WTC11 (cell line): Measurements from ENCODE around the gene ITIH5. TPM values are rescaled to one million over a fixed set of nuclear protein-coding genes. Genes with fewer than 3 reads are reported as not detected.
A peak's percentile ranks its signal among the peaks of the same experiment; 100 is the strongest.

Experiments
- ATAC-seq: fragments of 200-7000 bp; cut with Tn5 transposase; 2 replicates; pipeline ENCODE4 v1.10.0; 2021; ENCODE audit warnings: mild to moderate bottlenecking, moderate library complexity
- CTCF ChIA-PET: fragments of 300-600 bp; sonication (Branson Sonifier 250); formaldehyde crosslinking; loops from one replicate; lab custom pipeline; 2021; ENCODE audit warnings: antibody characterized with exemption; lab: Charles Lee
- POLR2A ChIA-PET: fragments of 350-600 bp; sonication (Branson Sonifier 250); formaldehyde crosslinking; loops from one replicate; lab custom pipeline; 2021; ENCODE audit warnings: antibody characterized with exemption; lab: Charles Lee
- DNase-seq: peaks from one replicate; pipeline ENCODE4 v3.0.0; 2021; ENCODE audit warnings: low spot score
- H3K27ac Mint-ChIP-seq: 2 replicates; pipeline ENCODE4 v1.8.0; 2021; ENCODE audit warnings: mixed read lengths
- H3K27me3 Mint-ChIP-seq: 2 replicates; pipeline ENCODE4 v1.8.0; 2021; ENCODE audit warnings: low read depth, mild to moderate bottlenecking, moderate library complexity, mixed read lengths
- H3K36me3 Mint-ChIP-seq: 2 replicates; pipeline ENCODE4 v1.8.0; 2021; ENCODE audit warnings: mixed read lengths
- H3K4me1 Mint-ChIP-seq: 2 replicates; pipeline ENCODE4 v1.8.0; 2022; ENCODE audit warnings: mixed read lengths
- H3K4me3 Mint-ChIP-seq: 2 replicates; pipeline ENCODE4 v1.8.0; 2021; ENCODE audit warnings: mild to moderate bottlenecking, moderate library complexity, mixed read lengths
- H3K9me3 Mint-ChIP-seq: 2 replicates; pipeline ENCODE4 v1.8.0; 2021; ENCODE audit warnings: mixed read lengths
- AR ChIP-seq: fragments of 250-450 bp; sonication (Bioruptor Pico); IDR thresholded peaks from 2 replicates; pipeline ENCODE4 v1.9.0; 2021; ENCODE audit warnings: mild to moderate bottlenecking
- ARID4B ChIP-seq: sonication (generic); formaldehyde crosslinking; IDR thresholded peaks from 2 replicates; pipeline ENCODE4 v1.8.0; 2023; ENCODE audit warnings: missing genetic modification reagents, mild to moderate bottlenecking, borderline replicate concordance
- ATF6 ChIP-seq: sonication (generic); formaldehyde crosslinking; IDR thresholded peaks from 2 replicates; pipeline ENCODE4 v1.8.1; 2023; ENCODE audit warnings: mild to moderate bottlenecking, missing genetic modification reagents
- CREB1 ChIP-seq: sonication (generic); formaldehyde crosslinking; IDR thresholded peaks from 2 replicates; pipeline ENCODE4 v1.8.0; 2023; ENCODE audit warnings: mild to moderate bottlenecking, missing genetic modification reagents
- CREM ChIP-seq: sonication (generic); formaldehyde crosslinking; IDR thresholded peaks from 2 replicates; pipeline ENCODE4 v1.8.1; 2022; ENCODE audit warnings: mild to moderate bottlenecking, missing genetic modification reagents, moderate library complexity
- E2F1 ChIP-seq: sonication (generic); formaldehyde crosslinking; IDR thresholded peaks from 2 replicates; pipeline ENCODE4 v1.8.0; 2022; ENCODE audit warnings: mild to moderate bottlenecking, missing genetic modification reagents
- E2F5 ChIP-seq: sonication (generic); formaldehyde crosslinking; IDR thresholded peaks from 2 replicates; pipeline ENCODE4 v1.8.1; 2022; ENCODE audit warnings: mild to moderate bottlenecking, moderate library complexity, missing genetic modification reagents
- FOXJ3 ChIP-seq: sonication (generic); formaldehyde crosslinking; IDR thresholded peaks from 2 replicates; pipeline ENCODE4 v1.9.0; 2021; ENCODE audit warnings: missing genetic modification reagents, mild to moderate bottlenecking, borderline replicate concordance
- FOXK1 ChIP-seq: sonication (generic); formaldehyde crosslinking; IDR thresholded peaks from 2 replicates; pipeline ENCODE4 v1.8.0; 2022; ENCODE audit warnings: mild to moderate bottlenecking, moderate library complexity, missing genetic modification reagents
- GTF2I ChIP-seq: fragments of 250-450 bp; sonication (Bioruptor Pico); conservative IDR thresholded peaks from 2 replicates; pipeline ENCODE4 v1.4.0; 2021; ENCODE audit warnings: mild to moderate bottlenecking
- HMGA2 ChIP-seq: fragments of 250-450 bp; sonication (Bioruptor Pico); IDR thresholded peaks from 2 replicates; pipeline ENCODE4 v1.4.0; 2021; ENCODE audit warnings: mild to moderate bottlenecking, moderate library complexity
- IRF2 ChIP-seq: sonication (generic); formaldehyde crosslinking; IDR thresholded peaks from 2 replicates; pipeline ENCODE4 v1.8.0; 2022; ENCODE audit warnings: low read depth, missing genetic modification reagents, borderline replicate concordance
- JAZF1 ChIP-seq: fragments of 250-450 bp; sonication (Bioruptor Pico); IDR thresholded peaks from 2 replicates; pipeline ENCODE4 v1.9.0; 2021; ENCODE audit warnings: moderate library complexity, mild to moderate bottlenecking, inconsistent platforms
- NFE2L1 ChIP-seq: sonication (generic); formaldehyde crosslinking; IDR thresholded peaks from 2 replicates; pipeline ENCODE4 v1.8.1; 2023; ENCODE audit warnings: missing genetic modification reagents
- NFYB ChIP-seq: sonication (generic); formaldehyde crosslinking; conservative IDR thresholded peaks from 2 replicates; pipeline ENCODE4 v1.8.0; 2022; ENCODE audit warnings: low read depth, missing genetic modification reagents
- NR1H2 ChIP-seq: sonication (generic); formaldehyde crosslinking; IDR thresholded peaks from 2 replicates; pipeline ENCODE4 v1.9.0; 2021; ENCODE audit warnings: mild to moderate bottlenecking, moderate library complexity, missing genetic modification reagents
- RELA ChIP-seq: sonication (generic); formaldehyde crosslinking; IDR thresholded peaks from 2 replicates; pipeline ENCODE4 v1.8.1; 2022; ENCODE audit warnings: missing genetic modification reagents, mild to moderate bottlenecking, borderline replicate concordance
- SMAD3 ChIP-seq: sonication (generic); formaldehyde crosslinking; IDR thresholded peaks from 2 replicates; pipeline ENCODE4 v1.8.0; 2022; ENCODE audit warnings: missing genetic modification reagents, mild to moderate bottlenecking, borderline replicate concordance
- SMAD4 ChIP-seq: sonication (generic); formaldehyde crosslinking; IDR thresholded peaks from 2 replicates; pipeline ENCODE4 v1.8.0; 2022; ENCODE audit warnings: mild to moderate bottlenecking, missing genetic modification reagents
- SP1 ChIP-seq: sonication (generic); formaldehyde crosslinking; conservative IDR thresholded peaks from 2 replicates; pipeline ENCODE4 v1.8.1; 2022; ENCODE audit warnings: missing genetic modification reagents
- USF2 ChIP-seq: sonication (generic); formaldehyde crosslinking; IDR thresholded peaks from 2 replicates; pipeline ENCODE4 v1.8.1; 2023; ENCODE audit warnings: mild to moderate bottlenecking, missing genetic modification reagents, moderate library complexity
- ZNF423 ChIP-seq: fragments of 250-450 bp; sonication (Bioruptor Pico); IDR thresholded peaks from 2 replicates; pipeline ENCODE4 v2.1.2; 2022; ENCODE audit warnings: mild to moderate bottlenecking, moderate library complexity
- ZSCAN18 ChIP-seq: fragments of 250-450 bp; sonication (Bioruptor Pico); IDR thresholded peaks from 2 replicates; pipeline ENCODE4 v2.1.2; 2022; ENCODE audit warnings: mild to moderate bottlenecking, moderate library complexity
- total RNA-seq: library from RNA; stranded (reverse); gene quantifications from 3 replicates; pipeline ENCODE4 v1.2.3, GENCODE V29; 2021

Gene ITIH5
- total RNA-seq, 1 experiment from 2014 or later: 3.1 TPM

GRCh38 chr10:7515439-7515838 is 151.3 kb downstream of the ITIH5 start:
- TF ChIP-seq NFYB (CRISPR knock-in tag) (no peak), GTF2I (no peak), E2F1 (CRISPR knock-in tag) (no peak), ZSCAN18 (CRISPR knock-in tag) (no peak), NFE2L1 (CRISPR knock-in tag) (no peak), ATF6 (CRISPR knock-in tag) (no peak), E2F5 (no peak), CREB1 (CRISPR knock-in tag) (no peak), NR1H2 (CRISPR knock-in tag) (no peak), AR (CRISPR knock-in tag) (no peak), USF2 (CRISPR knock-in tag) (no peak), FOXJ3 (no peak), RELA (CRISPR knock-in tag) (no peak), JAZF1 (CRISPR knock-in tag) (no peak)
- TF ChIP-seq, all 79 proteins: peak for 0
- Mint-ChIP-seq H3K4me1 (peaks cover 24% of the 10 kb centered on the region), H3K36me3 (peaks cover 18% of the 10 kb centered on the region), H3K9me3 (peaks cover 26% of the 10 kb centered on the region), H3K27ac (no peak overlapping the region), H3K4me3 (no peak overlapping the region), H3K27me3 (peaks cover 6% of the 10 kb centered on the region; the same call in 1 of the 2 replicates)
- ATAC-seq: no peak
- ChIA-PET CTCF (interaction anchor here (1.0 kb wide), 1 partner anchor 10 kb away, joined by 9 read pairs; no protein-coding TSS in a partner anchor), POLR2A (interaction anchor here (0.6 kb wide), 1 partner anchor 433 kb away, joined by 3 read pairs; no protein-coding TSS in a partner anchor)
- no peak for DNase-seq

- ATAC-seq (peak; percentile 80), DNase-seq (no peak)
- Mint-ChIP-seq H3K4me3 (no peak overlapping the region), H3K27ac (no peak overlapping the region), H3K9me3 (peaks cover 38% of the 10 kb centered on the region), H3K27me3 (peaks cover 10% of the 10 kb centered on the region; the same call in 1 of the 2 replicates), H3K4me1 (peaks cover 24% of the 10 kb centered on the region), H3K36me3 (peaks cover 29% of the 10 kb centered on the region)
- ChIA-PET CTCF (interaction anchor here (0.6 to 1.0 kb wide), 4 partner anchors 11 to 173 kb away, joined by 3 to 6 read pairs (median 3); no protein-coding TSS in a partner anchor), POLR2A (interaction anchor here (0.7 kb wide), 1 partner anchor 1740 kb away, joined by 3 read pairs; no protein-coding TSS in a partner anchor)
- no peak for TF ChIP-seq SP1 (CRISPR knock-in tag)
- TF ChIP-seq SMAD3 (CRISPR knock-in tag): no peak
- TF ChIP-seq IRF2 (CRISPR knock-in tag): no peak
- TF ChIP-seq FOXK1 (CRISPR knock-in tag): no peak
- no peak for TF ChIP-seq NFYB (CRISPR knock-in tag)
- TF ChIP-seq ARID4B (CRISPR knock-in tag): no peak
- TF ChIP-seq ZNF423 (CRISPR knock-in tag): no peak
- no peak for TF ChIP-seq HMGA2
- TF ChIP-seq CREM: no peak
- no peak for TF ChIP-seq SMAD4 (CRISPR knock-in tag)
Measured at GRCh38 chr10:7513936-7514335, 152.8 kb downstream of the ITIH5 start.
